Measurements from ENCODE around the gene TSHZ2. TPM values are rescaled to one million over a fixed set of nuclear protein-coding genes. Genes with fewer than 3 reads are reported as not detected.

TSHZ2 gene
- total RNA-seq, 1 donor: 3.6 TPM

GRCh38 chr20:53053595-53053994, 81.4 kb downstream of the TSHZ2 start:
- no peak overlapping the region for H3K27ac ChIP-seq (ENCODE audit: low read depth, low read length)
- no peak overlapping the region for H3K4me3 ChIP-seq (ENCODE audit: insufficient read depth, low read length)
- H2AFZ ChIP-seq (ENCODE audit: low read length): no peak overlapping the region
- H3K4me1 ChIP-seq (ENCODE audit: insufficient read depth, low read length): no peaks in the 10 kb centered on the region
- H3K9me3 ChIP-seq (ENCODE audit: low read depth, low read length): no peaks in the 10 kb centered on the region
- no peaks in the 10 kb centered on the region for H3K79me2 ChIP-seq (ENCODE audit: insufficient read depth, low read length)
- H3K27me3 ChIP-seq (ENCODE audit: insufficient read depth, low read length): no peaks in the 10 kb centered on the region
- no peak for TF ChIP-seq CTCF (IDR thresholded peaks at IDR 0.05; ENCODE audit: extremely low read depth, low read depth, low read length)
- no peaks in the 10 kb centered on the region for H3K36me3 ChIP-seq (ENCODE audit: insufficient read depth, low read length)
- no peak for DNase-seq (ENCODE audit: insufficient read length, low spot score, missing footprints)
- H4K20me1 ChIP-seq (ENCODE audit: insufficient read depth, low read length): no peaks in the 10 kb centered on the region
- no peak overlapping the region for H3K4me2 ChIP-seq (ENCODE audit: insufficient read depth, low read length)

- H3K36me3 ChIP-seq (ENCODE audit: insufficient read depth, low read length): no peaks in the 10 kb centered on the region
- H3K27ac ChIP-seq (ENCODE audit: low read depth, low read length): no peak overlapping the region
- H4K20me1 ChIP-seq (ENCODE audit: insufficient read depth, low read length): no peaks in the 10 kb centered on the region
- H3K79me2 ChIP-seq (ENCODE audit: insufficient read depth, low read length): no peaks in the 10 kb centered on the region
- H3K27me3 ChIP-seq (ENCODE audit: insufficient read depth, low read length): no peaks in the 10 kb centered on the region
- no peaks in the 10 kb centered on the region for H3K4me1 ChIP-seq (ENCODE audit: insufficient read depth, low read length)
- H2AFZ ChIP-seq (ENCODE audit: low read length): no peak overlapping the region
- no peak for TF ChIP-seq CTCF (IDR thresholded peaks at IDR 0.05; ENCODE audit: extremely low read depth, low read depth, low read length)
- H3K4me3 ChIP-seq (ENCODE audit: insufficient read depth, low read length): no peak overlapping the region
- no peak for DNase-seq (ENCODE audit: insufficient read length, low spot score, missing footprints)
- H3K9me3 ChIP-seq (ENCODE audit: low read depth, low read length): no peaks in the 10 kb centered on the region
- no peak overlapping the region for H3K4me2 ChIP-seq (ENCODE audit: insufficient read depth, low read length)
These were observed 83.4 kb downstream of the TSHZ2 start for GRCh38 chr20:53055367-53056067.

- Histone ChIP-seq H3K79me2 (ENCODE audit: insufficient read depth, low read length) (no peaks in the 10 kb centered on the region), H2AFZ (ENCODE audit: low read length) (no peak overlapping the region), H3K4me2 (ENCODE audit: insufficient read depth, low read length) (no peak overlapping the region), H3K27me3 (ENCODE audit: insufficient read depth, low read length) (no peaks in the 10 kb centered on the region), H3K4me1 (ENCODE audit: insufficient read depth, low read length) (no peaks in the 10 kb centered on the region), H3K9me3 (ENCODE audit: low read depth, low read length) (no peaks in the 10 kb centered on the region), H3K4me3 (ENCODE audit: insufficient read depth, low read length) (no peak overlapping the region), H3K27ac (ENCODE audit: low read depth, low read length) (no peak overlapping the region), H4K20me1 (ENCODE audit: insufficient read depth, low read length) (no peaks in the 10 kb centered on the region), H3K36me3 (ENCODE audit: insufficient read depth, low read length) (no peaks in the 10 kb centered on the region)
- no peak for TF ChIP-seq CTCF (IDR thresholded peaks at IDR 0.05; ENCODE audit: extremely low read depth, low read depth, low read length)
- DNase-seq (ENCODE audit: insufficient read length, low spot score, missing footprints): no peak
These were observed 85.4 kb downstream of the TSHZ2 start for GRCh38 chr20:53057579-53057978.

GRCh38 chr20:53059848-53060247, 87.7 kb downstream of the TSHZ2 start:
- Histone ChIP-seq H2AFZ (ENCODE audit: low read length) (no peak overlapping the region), H3K27me3 (ENCODE audit: insufficient read depth, low read length) (no peaks in the 10 kb centered on the region), H3K4me1 (ENCODE audit: insufficient read depth, low read length) (no peaks in the 10 kb centered on the region), H3K9me3 (ENCODE audit: low read depth, low read length) (no peaks in the 10 kb centered on the region), H3K36me3 (ENCODE audit: insufficient read depth, low read length) (no peaks in the 10 kb centered on the region), H3K4me2 (ENCODE audit: insufficient read depth, low read length) (no peak overlapping the region), H4K20me1 (ENCODE audit: insufficient read depth, low read length) (no peaks in the 10 kb centered on the region), H3K27ac (ENCODE audit: low read depth, low read length) (no peak overlapping the region), H3K79me2 (ENCODE audit: insufficient read depth, low read length) (no peaks in the 10 kb centered on the region), H3K4me3 (ENCODE audit: insufficient read depth, low read length) (no peak overlapping the region)
- no peak for TF ChIP-seq CTCF (IDR thresholded peaks at IDR 0.05; ENCODE audit: extremely low read depth, low read depth, low read length)
- no peak for DNase-seq (ENCODE audit: insufficient read length, low spot score, missing footprints)
